ENCODE results near the gene TAOK2.

The TAOK2 gene

GRCh38 chr16:29974291-29975133, 844 bp downstream of the TAOK2 start:
- DNase-seq: no peak

GRCh38 chr16:29975134-29975538, 1.5 kb downstream of the TAOK2 start:
- Histone ChIP-seq H3K36me3 (peaks cover 50% of the 10 kb centered on the region), H3K27ac (peak overlapping the region; percentile 74; the same call in 1 of the 2 replicates), H3K27me3 (ENCODE audit: insufficient read depth, low read depth, severe bottlenecking) (no peaks in the 10 kb centered on the region), H3K9me3 (ENCODE audit: severe bottlenecking) (peaks cover 7% of the 10 kb centered on the region), H3K4me3 (ENCODE audit: low read depth, low read length) (peak overlapping the region; percentile 91)
- TF ChIP-seq, protein P1, sequence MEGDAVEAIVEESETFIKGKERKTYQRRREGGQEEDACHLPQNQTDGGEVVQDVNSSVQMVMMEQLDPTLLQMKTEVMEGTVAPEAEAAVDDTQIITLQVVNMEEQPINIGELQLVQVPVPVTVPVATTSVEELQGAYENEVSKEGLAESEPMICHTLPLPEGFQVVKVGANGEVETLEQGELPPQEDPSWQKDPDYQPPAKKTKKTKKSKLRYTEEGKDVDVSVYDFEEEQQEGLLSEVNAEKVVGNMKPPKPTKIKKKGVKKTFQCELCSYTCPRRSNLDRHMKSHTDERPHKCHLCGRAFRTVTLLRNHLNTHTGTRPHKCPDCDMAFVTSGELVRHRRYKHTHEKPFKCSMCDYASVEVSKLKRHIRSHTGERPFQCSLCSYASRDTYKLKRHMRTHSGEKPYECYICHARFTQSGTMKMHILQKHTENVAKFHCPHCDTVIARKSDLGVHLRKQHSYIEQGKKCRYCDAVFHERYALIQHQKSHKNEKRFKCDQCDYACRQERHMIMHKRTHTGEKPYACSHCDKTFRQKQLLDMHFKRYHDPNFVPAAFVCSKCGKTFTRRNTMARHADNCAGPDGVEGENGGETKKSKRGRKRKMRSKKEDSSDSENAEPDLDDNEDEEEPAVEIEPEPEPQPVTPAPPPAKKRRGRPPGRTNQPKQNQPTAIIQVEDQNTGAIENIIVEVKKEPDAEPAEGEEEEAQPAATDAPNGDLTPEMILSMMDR (IDR thresholded peaks at IDR 0.05; ENCODE audit: low read depth, low read length): no peak
- no peak for DNase-seq

More at GRCh38 chr16:29974291-29975133, 844 bp downstream of the TAOK2 start:
- TF ChIP-seq, protein P1 (IDR thresholded peaks at IDR 0.05; ENCODE audit: low read depth, low read length): no peak
- H3K36me3 ChIP-seq: peaks cover 43% of the 10 kb centered on the region
- peak overlapping the region; percentile 91 for H3K4me3 ChIP-seq (ENCODE audit: low read depth, low read length)
- H3K27me3 ChIP-seq (ENCODE audit: insufficient read depth, low read depth, severe bottlenecking): no peaks in the 10 kb centered on the region
- peak overlapping the region; percentile 74 for H3K27ac ChIP-seq
- peaks cover 7% of the 10 kb centered on the region for H3K9me3 ChIP-seq (ENCODE audit: severe bottlenecking)

- TF ChIP-seq, protein P1 (IDR thresholded peaks at IDR 0.05; ENCODE audit: low read depth, low read length): no peak
- no peak for DNase-seq
- H3K27me3 ChIP-seq (ENCODE audit: insufficient read depth, low read depth, severe bottlenecking): no peaks in the 10 kb centered on the region
- no peak overlapping the region for H3K27ac ChIP-seq
- no peak overlapping the region for H3K4me3 ChIP-seq (ENCODE audit: low read depth, low read length)
- peaks cover 7% of the 10 kb centered on the region for H3K9me3 ChIP-seq (ENCODE audit: severe bottlenecking)
- H3K36me3 ChIP-seq: peaks cover 58% of the 10 kb centered on the region
Measured at GRCh38 chr16:29975811-29976511, 2.3 kb downstream of the TAOK2 start.

- Histone ChIP-seq H3K36me3 (peaks cover 66% of the 10 kb centered on the region), H3K27ac (no peak overlapping the region), H3K9me3 (ENCODE audit: severe bottlenecking) (peaks cover 7% of the 10 kb centered on the region), H3K4me3 (ENCODE audit: low read depth, low read length) (no peak overlapping the region), H3K27me3 (ENCODE audit: insufficient read depth, low read depth, severe bottlenecking) (no peaks in the 10 kb centered on the region)
- no peak for DNase-seq
- TF ChIP-seq, protein P1 (IDR thresholded peaks at IDR 0.05; ENCODE audit: low read depth, low read length): no peak
Measured at GRCh38 chr16:29977063-29977825, 3.6 kb downstream of the TAOK2 start.

GRCh38 chr16:29978081-29978480, 4.4 kb downstream of the TAOK2 start:
- H3K27me3 ChIP-seq (ENCODE audit: insufficient read depth, low read depth, severe bottlenecking): no peaks in the 10 kb centered on the region
- H3K36me3 ChIP-seq: peaks cover 66% of the 10 kb centered on the region
- H3K4me3 ChIP-seq (ENCODE audit: low read depth, low read length): no peak overlapping the region
- H3K27ac ChIP-seq: no peak overlapping the region
- TF ChIP-seq, protein P1 (IDR thresholded peaks at IDR 0.05; ENCODE audit: low read depth, low read length): no peak
- H3K9me3 ChIP-seq (ENCODE audit: severe bottlenecking): peaks cover 1% of the 10 kb centered on the region
- no peak for DNase-seq
